Sigmoid colon (tissue), 7 donors: ENCODE data around the gene PDS5B. TPM values are rescaled to one million over a fixed set of nuclear protein-coding genes. Genes with fewer than 3 reads are reported as not detected.

Experiments
- DNase-seq: peaks from one replicate; pipeline ENCODE4 v3.0.0-alpha.2; 2019
- H3K27ac ChIP-seq, 4 donors: fragments of 200-600 bp; sonication (generic); one replicate each; pipeline ENCODE4 v1.5.1; 2016 to 2019; ENCODE audit warnings: mild to moderate bottlenecking in 1 of 4
- H3K27me3 ChIP-seq, 3 donors: fragments of 200-600 bp; sonication (generic); one replicate each; pipeline ENCODE4 v1.5.1; 2019; ENCODE audit warnings: mild to moderate bottlenecking in 1 of 3
- H3K36me3 ChIP-seq, 4 donors: fragments of 200-600 bp; sonication (generic); one replicate each; pipeline ENCODE4 v1.5.1; 2016 to 2019
- H3K4me1 ChIP-seq, 4 donors: fragments of 200-600 bp; sonication (generic); one replicate each; pipeline ENCODE4 v1.5.1; 2017 to 2019
- H3K4me3 ChIP-seq, 4 donors: fragments of 200-600 bp; sonication (generic); one replicate each; pipeline ENCODE4 v1.5.1; 2017 to 2019; ENCODE audit warnings: mild to moderate bottlenecking in 2 of 4, moderate library complexity in 1 of 4
- H3K9me3 ChIP-seq, 4 donors: fragments of 200-600 bp in 3 of 4; sonication (generic) in 3 of 4; one replicate each; pipeline versions ENCODE4 v1.5.1 to v1.6.1; 2013 to 2019
- EP300 ChIP-seq, 4 donors: sonication (generic); formaldehyde crosslinking; IDR thresholded peaks; one replicate each; pipeline ENCODE4 v1.6.1; 2017; ENCODE audit warnings: antibody characterized with exemption in 4 of 4
- POLR2A ChIP-seq, 2 donors: fragments of 450-650 bp; IDR thresholded peaks; one replicate each; pipeline ENCODE4 v1.6.1; 2016; ENCODE audit warnings: antibody characterized with exemption in 2 of 2, mild to moderate bottlenecking in 2 of 2, moderate library complexity in 2 of 2
- POLR2AphosphoS5 ChIP-seq, 4 donors: sonication (generic); formaldehyde crosslinking; IDR thresholded peaks; one replicate each; pipeline ENCODE4 v1.6.1; 2017; ENCODE audit warnings: antibody characterized with exemption in 4 of 4
- WGBS, 2 donors: extraction: QIAGEN DNeasy Blood & Tissue Kit; methylation state at CpG; one replicate each; pipeline ENCODE4 v1.1.7; 2013; 5-methylcytosine and 5-hydroxymethylcytosine counted together
- intact Hi-C: fragments of 100-400 bp; cut with DNase I; formaldehyde crosslinking; loops from one replicate; pipeline ENCODE4 v1.15.1; 2023
- polyA plus RNA-seq, 3 donors: library from polyadenylated mRNA; stranded (reverse); fragments of 200-250 nt; gene quantifications; one replicate each; pipeline ENCODE4 v1.2.3, GENCODE V29; 2013
- total RNA-seq, 4 donors: library from RNA; depleted of rRNA; stranded (reverse); fragments of >200 nt; gene quantifications; one replicate each; pipeline ENCODE4 v1.1.0, GENCODE V29; 2016
- TF ChIP-seq, protein P1 (sequence below), 4 experiments: fragments of 450-650 bp in 3 of 4; fragments of 200-600 bp in 1 of 4; IDR thresholded peaks; one replicate each; pipeline ENCODE4 v1.5.1; 2016 to 2019; ENCODE audit warnings: antibody characterized with exemption in 4 of 4, mild to moderate bottlenecking in 3 of 4, moderate library complexity in 2 of 4
- donor health status: healthy with polysubstance abuse.
- donor health status: Bipolar disorder and iron deficiency.
- donor health status: healthy.

The PDS5B gene
- total and polyA plus RNA-seq, 7 donors, result 3.6 to 65.0 (median 52.8) TPM

GRCh38 chr13:32610977-32611376 is 24.7 kb downstream of the PDS5B start:
- WGBS, 2 donors, result 90 to 93% methylated on average over 1 of the region's 1 CpG
- Histone ChIP-seq H3K4me1 (peaks cover 0 to 15% (median 7%) of the 10 kb centered on the region in 4 donors), H3K9me3 (peaks cover 0 to 4% (median 0%) of the 10 kb centered on the region in 4 donors), H3K36me3 (no peaks in the 10 kb centered on the region), H3K27ac (no peak overlapping the region), H3K27me3 (no peaks in the 10 kb centered on the region), H3K4me3 (no peak overlapping the region)
- intact Hi-C loops, result no loop called here
- no peak for DNase-seq
- no peak for TF ChIP-seq POLR2AphosphoS5 (IDR thresholded peaks at IDR 0.05)
- TF ChIP-seq, protein P1, sequence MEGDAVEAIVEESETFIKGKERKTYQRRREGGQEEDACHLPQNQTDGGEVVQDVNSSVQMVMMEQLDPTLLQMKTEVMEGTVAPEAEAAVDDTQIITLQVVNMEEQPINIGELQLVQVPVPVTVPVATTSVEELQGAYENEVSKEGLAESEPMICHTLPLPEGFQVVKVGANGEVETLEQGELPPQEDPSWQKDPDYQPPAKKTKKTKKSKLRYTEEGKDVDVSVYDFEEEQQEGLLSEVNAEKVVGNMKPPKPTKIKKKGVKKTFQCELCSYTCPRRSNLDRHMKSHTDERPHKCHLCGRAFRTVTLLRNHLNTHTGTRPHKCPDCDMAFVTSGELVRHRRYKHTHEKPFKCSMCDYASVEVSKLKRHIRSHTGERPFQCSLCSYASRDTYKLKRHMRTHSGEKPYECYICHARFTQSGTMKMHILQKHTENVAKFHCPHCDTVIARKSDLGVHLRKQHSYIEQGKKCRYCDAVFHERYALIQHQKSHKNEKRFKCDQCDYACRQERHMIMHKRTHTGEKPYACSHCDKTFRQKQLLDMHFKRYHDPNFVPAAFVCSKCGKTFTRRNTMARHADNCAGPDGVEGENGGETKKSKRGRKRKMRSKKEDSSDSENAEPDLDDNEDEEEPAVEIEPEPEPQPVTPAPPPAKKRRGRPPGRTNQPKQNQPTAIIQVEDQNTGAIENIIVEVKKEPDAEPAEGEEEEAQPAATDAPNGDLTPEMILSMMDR (IDR thresholded peaks at IDR 0.05), result no peak
- no peak for TF ChIP-seq EP300 (IDR thresholded peaks at IDR 0.05)
- TF ChIP-seq POLR2A (IDR thresholded peaks at IDR 0.05), result no peak

- intact Hi-C loops, result no loop called here
These were observed 30.7 kb downstream of the PDS5B start for GRCh38 chr13:32616883-32617511.

GRCh38 chr13:32622827-32623226 is 36.6 kb downstream of the PDS5B start:
- H3K27me3 ChIP-seq, result no peaks in the 10 kb centered on the region
- H3K4me1 ChIP-seq, result peaks cover 0 to 49% (median 32%) of the 10 kb centered on the region in 4 donors
- intact Hi-C loops, result no loop called here
- peaks cover 0 to 10% (median 6%) of the 10 kb centered on the region in 4 donors for H3K9me3 ChIP-seq
- no peak overlapping the region for H3K27ac ChIP-seq
- no peak overlapping the region for H3K4me3 ChIP-seq
- no peak for DNase-seq
- 95 to 98% methylated on average over 3 of the region's 3 CpGs for WGBS, 2 donors
- no peaks in the 10 kb centered on the region for H3K36me3 ChIP-seq
- TF ChIP-seq, protein P1 (IDR thresholded peaks at IDR 0.05), result no peak
- no peak for TF ChIP-seq POLR2AphosphoS5 (IDR thresholded peaks at IDR 0.05)
- TF ChIP-seq EP300 (IDR thresholded peaks at IDR 0.05), result no peak
- no peak for TF ChIP-seq POLR2A (IDR thresholded peaks at IDR 0.05)

More at GRCh38 chr13:32616883-32617511, 30.7 kb downstream of the PDS5B start:
- DNase-seq, result no peak
- TF ChIP-seq, protein P1 (IDR thresholded peaks at IDR 0.05), result no peak
- TF ChIP-seq EP300 (IDR thresholded peaks at IDR 0.05) (no peak), POLR2A (IDR thresholded peaks at IDR 0.05) (no peak), POLR2AphosphoS5 (IDR thresholded peaks at IDR 0.05) (no peak)
- 83 to 87% methylated on average over 5 of the region's 5 CpGs for WGBS, 2 donors
- Histone ChIP-seq H3K9me3 (no peaks in the 10 kb centered on the region), H3K4me1 (peaks cover 0 to 18% (median 6%) of the 10 kb centered on the region in 4 donors), H3K27me3 (no peaks in the 10 kb centered on the region), H3K4me3 (no peak overlapping the region), H3K36me3 (no peaks in the 10 kb centered on the region), H3K27ac (no peak overlapping the region)

DNA sequence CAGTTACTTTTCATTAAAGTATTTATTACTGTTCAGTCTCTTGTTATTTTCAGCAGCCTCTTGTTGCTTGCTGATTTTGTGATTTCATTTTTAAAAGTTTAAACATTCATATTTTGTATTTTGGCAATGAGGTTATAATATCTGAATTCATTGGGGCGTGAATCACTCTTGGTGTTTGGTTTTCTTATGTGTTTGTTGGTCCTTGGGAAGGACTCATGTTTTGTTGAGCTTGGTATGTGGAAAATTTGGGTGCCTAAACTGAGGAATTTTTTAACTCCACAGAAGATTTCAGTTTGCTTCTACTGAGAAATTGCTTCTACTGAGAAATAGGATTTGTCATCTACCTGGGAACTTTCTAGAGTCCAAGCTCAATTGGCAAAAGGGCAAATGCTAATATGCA is 38.2 kb downstream of the PDS5B start:
- no peak for DNase-seq
- no peaks in the 10 kb centered on the region for H3K36me3 ChIP-seq
- peaks cover 0 to 56% (median 36%) of the 10 kb centered on the region in 4 donors for H3K4me1 ChIP-seq
- H3K4me3 ChIP-seq, result no peak overlapping the region
- H3K9me3 ChIP-seq, result peaks cover 0 to 10% (median 6%) of the 10 kb centered on the region in 4 donors
- H3K27me3 ChIP-seq, result no peaks in the 10 kb centered on the region
- no peak overlapping the region for H3K27ac ChIP-seq
- 87 to 91% methylated on average over 1 of the region's 1 CpG for WGBS, 2 donors
- intact Hi-C loops, result no loop called here
- TF ChIP-seq EP300 (IDR thresholded peaks at IDR 0.05) (no peak), POLR2AphosphoS5 (IDR thresholded peaks at IDR 0.05) (no peak), POLR2A (IDR thresholded peaks at IDR 0.05) (no peak)

GRCh38 chr13:32627793-32628192 is 41.5 kb downstream of the PDS5B start:
- 65 to 85% methylated on average over 1 of the region's 1 CpG for WGBS, 2 donors
- intact Hi-C loops, result no loop called here

More at GRCh38 chr13:32627793-32628192, 41.5 kb downstream of the PDS5B start:
- H3K4me3 ChIP-seq, result no peak overlapping the region
- no peak for TF ChIP-seq POLR2AphosphoS5 (IDR thresholded peaks at IDR 0.05)
- TF ChIP-seq, protein P1 (IDR thresholded peaks at IDR 0.05), result no peak
- no peak for TF ChIP-seq EP300 (IDR thresholded peaks at IDR 0.05)
- no peak for TF ChIP-seq POLR2A (IDR thresholded peaks at IDR 0.05)
- no peaks in the 10 kb centered on the region for H3K27me3 ChIP-seq
- H3K4me1 ChIP-seq, result peaks cover 0 to 66% (median 43%) of the 10 kb centered on the region in 4 donors
- DNase-seq, result no peak
- peaks cover 0 to 5% (median 3%) of the 10 kb centered on the region in 4 donors for H3K9me3 ChIP-seq
- no peaks in the 10 kb centered on the region for H3K36me3 ChIP-seq
- H3K27ac ChIP-seq, result no peak overlapping the region
